Lower leg skin (tissue), 3 donors: ENCODE data around the gene STRN4.

Source experiments
- POLR2A ChIP-seq, 2 donors: fragments of 450-650 bp; IDR thresholded peaks; one replicate each; pipeline ENCODE4 v1.6.1; 2016 to 2017; ENCODE audit warnings: antibody characterized with exemption in 2 of 2, mild to moderate bottlenecking in 1 of 2, moderate library complexity in 1 of 2
- TF ChIP-seq, protein P1 (sequence below), 3 donors: fragments of 450-650 bp; IDR thresholded peaks; one replicate each; pipeline ENCODE4 v1.5.1; 2016; ENCODE audit warnings: antibody characterized with exemption in 3 of 3, mild to moderate bottlenecking in 3 of 3, moderate library complexity in 2 of 3

- no peak for TF ChIP-seq POLR2A (IDR thresholded peaks at IDR 0.05)
- TF ChIP-seq, protein P1, sequence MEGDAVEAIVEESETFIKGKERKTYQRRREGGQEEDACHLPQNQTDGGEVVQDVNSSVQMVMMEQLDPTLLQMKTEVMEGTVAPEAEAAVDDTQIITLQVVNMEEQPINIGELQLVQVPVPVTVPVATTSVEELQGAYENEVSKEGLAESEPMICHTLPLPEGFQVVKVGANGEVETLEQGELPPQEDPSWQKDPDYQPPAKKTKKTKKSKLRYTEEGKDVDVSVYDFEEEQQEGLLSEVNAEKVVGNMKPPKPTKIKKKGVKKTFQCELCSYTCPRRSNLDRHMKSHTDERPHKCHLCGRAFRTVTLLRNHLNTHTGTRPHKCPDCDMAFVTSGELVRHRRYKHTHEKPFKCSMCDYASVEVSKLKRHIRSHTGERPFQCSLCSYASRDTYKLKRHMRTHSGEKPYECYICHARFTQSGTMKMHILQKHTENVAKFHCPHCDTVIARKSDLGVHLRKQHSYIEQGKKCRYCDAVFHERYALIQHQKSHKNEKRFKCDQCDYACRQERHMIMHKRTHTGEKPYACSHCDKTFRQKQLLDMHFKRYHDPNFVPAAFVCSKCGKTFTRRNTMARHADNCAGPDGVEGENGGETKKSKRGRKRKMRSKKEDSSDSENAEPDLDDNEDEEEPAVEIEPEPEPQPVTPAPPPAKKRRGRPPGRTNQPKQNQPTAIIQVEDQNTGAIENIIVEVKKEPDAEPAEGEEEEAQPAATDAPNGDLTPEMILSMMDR (IDR thresholded peaks at IDR 0.05): no peak
Measured at GRCh38 chr19:46696052-46696451, 50.2 kb downstream of the STRN4 start.
